GM04503 (cell line): ENCODE data around the gene LRRC47.
"Not testable (repeated sequence)": the region's sequence is repeated elsewhere in the genome, so short reads cannot be mapped to it uniquely, and the experiment has no call there.

ENCODE experiments used
- DNase-seq: peaks from one replicate; pipeline ENCODE4 v3.0.0-alpha.2; 2012; ENCODE audit warnings: low read depth

LRRC47 gene

GRCh38 chr1:3814771-3815561 lies 18.7 kb upstream of the LRRC47 start:
- DNase-seq = no peak

GRCh38 chr1:3814065-3814464 lies 17.8 kb upstream of the LRRC47 start:
- no peak for DNase-seq

GRCh38 chr1:3811595-3811911 lies 15.3 kb upstream of the LRRC47 start:
- DNase-seq = no peak

GRCh38 chr1:3810149-3810761 lies 14.0 kb upstream of the LRRC47 start:
- DNase-seq = not testable (repeated sequence)

GRCh38 chr1:3809680-3810079 lies 13.4 kb upstream of the LRRC47 start:
- no peak for DNase-seq

GRCh38 chr1:3807769-3808168 lies 11.5 kb upstream of the LRRC47 start:
- DNase-seq = no peak

- no peak for DNase-seq
Observed at GRCh38 chr1:3805038-3805437, 8.7 kb upstream of the LRRC47 start.

- not testable (repeated sequence) for DNase-seq
Observed at GRCh38 chr1:3804627-3804944, 8.3 kb upstream of the LRRC47 start.

- DNase-seq = no peak
Observed at GRCh38 chr1:3803905-3804626, 7.8 kb upstream of the LRRC47 start.

GRCh38 chr1:3800795-3801194 lies 4.5 kb upstream of the LRRC47 start:
- DNase-seq = not testable (repeated sequence)

GRCh38 chr1:3799976-3800685 lies 3.8 kb upstream of the LRRC47 start:
- no peak for DNase-seq

GRCh38 chr1:3795453-3796214 lies 664 bp downstream of the LRRC47 start:
- DNase-seq = no peak

- no peak for DNase-seq
Observed at GRCh38 chr1:3790952-3791351, 5.3 kb downstream of the LRRC47 start.

GRCh38 chr1:3790500-3790923 lies 5.8 kb downstream of the LRRC47 start:
- DNase-seq = no peak

GRCh38 chr1:3789421-3790300 lies 6.6 kb downstream of the LRRC47 start:
- no peak for DNase-seq

- DNase-seq = no peak
Observed at GRCh38 chr1:3788756-3789420, 7.4 kb downstream of the LRRC47 start.

- no peak for DNase-seq
Observed at GRCh38 chr1:3787745-3788605, 8.3 kb downstream of the LRRC47 start.

GRCh38 chr1:3787349-3787715 lies 9.0 kb downstream of the LRRC47 start:
- no peak for DNase-seq
